ENCODE measurements around the gene PHC2. TPM values are rescaled to one million over a fixed set of nuclear protein-coding genes. Genes with fewer than 3 reads are reported as not detected.

Gene PHC2
- polyA plus RNA-seq, 3 donors = 107 to 121 (median 111) TPM

DNA sequence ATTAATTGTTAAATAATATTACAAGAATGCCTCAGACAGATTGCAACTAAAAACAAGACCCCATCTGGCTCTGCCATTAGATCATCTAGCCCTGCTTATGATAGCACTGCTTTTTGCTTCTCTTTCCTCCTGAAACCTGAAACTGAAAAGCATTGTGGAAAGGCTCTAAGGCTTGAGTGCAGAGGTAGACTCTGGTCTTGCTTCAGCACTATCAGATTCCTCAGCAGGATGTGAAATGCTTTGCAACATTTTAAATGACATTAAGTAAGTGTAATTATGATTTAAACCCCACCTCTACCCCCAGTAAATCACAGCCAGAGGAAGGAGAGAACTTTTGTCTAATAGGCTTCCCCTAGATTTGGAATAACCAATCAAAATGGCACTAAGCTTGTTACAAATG lies 32.9 kb downstream of the PHC2 start:
- no peak for DNase-seq (ENCODE audit: extremely low read depth in 1 of 11, low read depth in 9 of 11, low spot score in 4 of 11)

DNA sequence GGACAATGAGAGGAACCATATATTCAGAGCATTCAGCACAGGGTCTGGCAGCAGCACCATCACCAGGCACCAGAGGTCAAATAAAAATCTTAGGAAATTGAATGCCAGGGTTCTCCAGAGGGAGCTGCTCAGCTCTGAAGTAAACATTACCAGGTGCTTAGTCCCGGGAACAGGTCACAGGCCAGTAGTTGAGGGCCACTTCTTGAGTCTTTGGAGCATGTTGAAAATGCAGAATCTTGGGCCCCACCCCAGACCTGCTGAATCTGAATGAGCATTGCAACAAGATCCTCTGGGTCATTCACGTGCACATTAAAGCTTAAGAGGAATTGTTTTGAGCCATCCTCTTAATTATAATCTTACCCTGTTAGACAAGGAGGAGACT lies 33.8 kb downstream of the PHC2 start:
- DNase-seq (ENCODE audit: extremely low read depth in 1 of 11, low read depth in 9 of 11, low spot score in 4 of 11) = no peak

DNA sequence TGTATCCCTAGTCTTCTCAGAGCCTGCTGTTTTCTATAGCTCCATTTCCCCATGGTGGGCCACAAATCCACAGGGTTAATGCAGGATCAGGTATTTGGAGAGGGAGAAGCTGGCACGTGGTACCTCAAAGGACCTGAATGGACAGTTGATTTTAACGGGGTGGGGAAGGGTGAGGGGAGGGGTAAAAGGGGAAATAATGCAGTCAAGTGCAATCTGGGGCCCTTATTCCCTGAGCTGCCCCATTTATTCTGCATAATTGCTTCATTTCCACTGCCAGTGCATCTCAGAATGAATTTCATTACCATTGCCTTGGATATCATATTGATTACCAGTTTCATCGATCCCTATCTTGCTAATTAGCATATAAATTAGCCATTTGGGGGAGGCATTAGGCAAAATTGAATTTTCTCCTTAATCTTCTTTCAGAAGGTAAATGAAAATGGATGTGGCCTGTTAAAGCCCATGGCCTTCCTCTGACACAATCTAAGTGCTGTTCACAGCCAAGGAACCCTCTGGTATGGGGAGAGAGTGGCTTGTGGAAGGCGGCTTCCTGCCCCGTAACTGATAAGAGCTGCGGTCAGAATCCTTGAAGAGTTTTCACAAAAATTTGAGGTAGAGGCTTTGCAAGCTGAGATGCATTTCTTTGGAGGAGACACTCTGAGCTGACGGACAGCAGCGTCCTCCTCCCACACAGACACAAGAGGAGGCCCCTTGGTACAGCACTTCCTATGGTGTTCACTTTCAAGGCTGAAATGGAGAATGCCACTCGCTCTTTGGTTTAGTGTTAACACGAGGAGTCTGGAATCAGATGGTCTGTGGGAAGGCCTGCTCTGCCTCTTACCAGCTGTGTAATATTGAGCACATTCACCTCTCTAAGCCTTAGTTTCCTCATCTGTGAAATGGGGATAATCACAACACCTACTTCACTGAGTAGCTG lies 34.4 kb downstream of the PHC2 start:
- no peak for DNase-seq (ENCODE audit: extremely low read depth in 1 of 11, low read depth in 9 of 11, low spot score in 4 of 11)

DNA sequence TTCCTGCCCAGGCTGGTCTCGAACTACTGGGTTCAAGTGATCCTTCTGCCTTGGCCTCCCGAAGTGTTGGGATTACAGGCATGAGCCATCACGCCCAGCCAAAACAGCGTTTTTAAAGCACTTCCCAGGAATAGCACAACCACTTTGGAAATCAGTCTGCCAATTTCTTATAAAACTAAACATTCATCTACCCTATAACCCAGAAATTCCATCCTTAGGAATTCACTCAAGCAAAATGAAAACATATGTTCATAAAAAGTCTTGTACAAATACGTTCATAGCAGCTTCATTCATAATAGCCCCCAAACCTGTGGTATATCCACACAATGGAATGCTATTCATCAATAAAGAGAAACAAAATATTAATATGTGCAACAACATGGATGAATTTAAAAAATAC lies 36.1 kb downstream of the PHC2 start:
- no peak for DNase-seq (ENCODE audit: extremely low read depth in 1 of 11, low read depth in 9 of 11, low spot score in 4 of 11)

DNA sequence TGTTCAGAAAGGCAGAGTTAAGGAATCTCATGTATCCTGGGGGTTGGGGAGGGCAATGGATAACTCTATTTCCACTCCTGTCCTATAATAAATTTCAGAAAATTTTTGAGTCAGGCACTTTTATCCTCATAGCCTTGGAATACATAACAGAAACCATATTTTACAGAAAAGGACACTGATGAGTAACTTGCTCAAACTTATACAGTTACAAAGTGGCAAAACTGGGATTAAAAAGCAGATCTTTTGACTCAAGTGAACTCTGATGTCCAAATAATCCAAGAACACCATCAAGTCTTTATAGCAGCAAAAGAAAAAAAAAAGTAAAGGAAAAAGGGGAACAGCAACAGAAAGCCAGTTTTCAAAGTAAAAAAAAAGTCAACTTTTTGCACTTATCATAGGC lies 36.9 kb downstream of the PHC2 start:
- DNase-seq (ENCODE audit: extremely low read depth in 1 of 11, low read depth in 9 of 11, low spot score in 4 of 11) = no peak

DNA sequence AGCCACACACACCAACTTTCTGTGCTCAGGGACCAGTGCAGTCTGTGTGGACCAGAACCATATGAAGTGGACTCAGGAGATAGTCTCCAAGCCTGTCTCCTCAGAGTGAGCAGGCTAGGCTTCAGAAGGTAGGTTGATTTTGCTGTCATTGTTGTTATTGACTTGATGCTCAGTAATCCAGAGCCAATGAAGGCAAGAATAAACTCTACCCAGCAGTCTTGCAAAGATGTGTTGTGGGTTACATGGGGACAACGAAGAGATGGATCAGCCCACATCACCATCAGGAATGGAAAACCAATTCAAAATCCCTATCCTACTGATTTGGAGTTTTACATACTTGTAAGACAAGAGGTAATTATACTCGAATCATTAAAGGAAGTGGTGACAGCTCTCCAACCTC lies 37.4 kb downstream of the PHC2 start:
- DNase-seq (ENCODE audit: extremely low read depth in 1 of 11, low read depth in 9 of 11, low spot score in 4 of 11) = no peak

DNA sequence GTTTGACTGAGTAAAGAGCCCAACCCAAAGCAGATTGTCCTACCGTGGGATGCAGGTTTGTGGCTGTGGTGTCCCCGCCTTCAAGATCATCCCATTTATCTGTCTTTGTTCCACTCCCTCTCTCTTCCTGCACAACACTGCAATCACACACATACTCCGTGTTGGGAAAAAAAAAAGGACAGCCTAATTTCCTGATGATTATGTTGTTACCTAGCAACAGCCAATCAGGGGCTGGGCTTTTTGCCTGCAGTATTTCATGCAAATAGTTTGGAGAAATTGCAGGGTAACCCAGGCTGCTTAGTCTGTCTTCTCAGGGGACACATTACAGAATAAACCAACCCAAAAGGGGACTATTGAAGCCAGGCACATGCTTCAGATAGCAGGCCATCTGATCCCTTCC lies 38.3 kb downstream of the PHC2 start:
- peak in 4 of 11 donors; percentile 49 to 73 (median 68) for DNase-seq (ENCODE audit: extremely low read depth in 1 of 11, low read depth in 9 of 11, low spot score in 4 of 11)

DNA sequence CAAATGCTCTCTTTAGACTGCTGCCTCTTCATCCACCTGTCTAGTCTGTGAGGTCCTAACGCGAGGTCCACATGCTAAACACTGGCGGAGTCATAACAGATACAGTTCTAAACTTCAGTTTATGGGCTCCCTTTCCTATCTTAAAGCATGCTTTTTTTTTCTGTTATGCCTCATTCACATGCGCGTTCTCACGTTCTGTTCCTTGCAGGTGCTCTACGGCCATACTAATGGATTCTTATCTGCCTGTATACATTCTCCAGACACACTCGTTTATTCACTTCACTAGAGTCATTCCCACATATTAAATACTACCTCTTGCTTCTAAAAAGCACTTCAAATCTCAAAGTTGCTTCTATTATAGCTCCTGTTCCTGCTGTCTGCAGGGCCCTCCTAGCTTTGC lies 38.7 kb downstream of the PHC2 start:
- no peak for DNase-seq (ENCODE audit: extremely low read depth in 1 of 11, low read depth in 9 of 11, low spot score in 4 of 11)

DNA sequence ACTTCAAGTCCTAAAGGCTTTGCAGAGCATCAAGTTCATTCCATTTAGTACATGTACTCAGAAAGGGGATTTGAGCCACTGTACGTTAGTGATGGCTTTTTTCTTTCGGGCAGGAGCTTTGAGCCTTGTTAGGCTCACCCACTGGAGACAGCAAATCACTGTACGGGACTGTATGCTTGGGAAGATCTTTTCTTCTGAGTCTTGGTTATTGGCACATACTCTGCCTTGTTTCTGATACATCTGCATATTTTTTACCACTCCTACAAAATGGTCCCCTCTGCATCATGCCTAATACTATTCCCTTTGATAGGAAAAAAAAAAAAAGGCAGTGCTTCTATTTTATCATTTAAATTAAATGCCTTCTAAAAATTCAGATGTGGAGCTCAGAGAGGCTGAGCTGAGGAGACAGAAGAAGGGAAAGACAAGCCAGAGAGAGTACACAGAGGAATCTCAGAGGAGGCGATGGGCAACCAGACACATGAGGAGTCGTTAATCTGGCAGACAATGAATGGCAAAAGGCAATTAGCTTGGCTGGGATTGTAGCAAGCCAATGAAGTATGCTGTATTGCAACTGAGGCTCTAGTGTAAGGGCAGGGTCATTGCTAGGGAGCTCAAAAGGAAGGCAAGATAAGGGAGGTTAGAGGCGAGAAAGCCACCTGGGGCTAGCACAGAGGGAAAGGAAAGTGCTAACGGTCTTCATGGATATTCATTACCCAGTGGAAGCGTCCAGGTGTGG lies 39.4 kb downstream of the PHC2 start:
- DNase-seq (ENCODE audit: extremely low read depth in 1 of 11, low read depth in 9 of 11, low spot score in 4 of 11) = no peak

DNA sequence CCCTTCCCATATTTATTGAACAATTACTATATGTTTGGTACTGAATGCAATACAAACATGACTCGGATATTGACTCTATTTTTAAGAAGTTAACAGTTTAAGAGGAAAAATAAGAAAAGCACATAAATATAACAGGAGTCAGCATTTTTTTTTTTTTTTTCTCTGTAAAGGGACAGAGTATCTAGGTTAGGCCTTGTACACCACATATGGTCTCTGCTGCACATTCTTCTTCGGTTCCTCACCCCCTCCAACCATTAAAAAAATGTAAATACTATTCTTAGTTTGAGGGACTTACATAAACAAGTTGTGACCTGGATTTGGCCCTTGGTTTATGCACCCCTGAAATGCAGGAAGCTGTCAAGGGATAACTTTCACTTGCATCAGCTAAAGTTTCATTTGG lies 40.4 kb downstream of the PHC2 start:
- DNase-seq (ENCODE audit: extremely low read depth in 1 of 11, low read depth in 9 of 11, low spot score in 4 of 11) = no peak

DNA sequence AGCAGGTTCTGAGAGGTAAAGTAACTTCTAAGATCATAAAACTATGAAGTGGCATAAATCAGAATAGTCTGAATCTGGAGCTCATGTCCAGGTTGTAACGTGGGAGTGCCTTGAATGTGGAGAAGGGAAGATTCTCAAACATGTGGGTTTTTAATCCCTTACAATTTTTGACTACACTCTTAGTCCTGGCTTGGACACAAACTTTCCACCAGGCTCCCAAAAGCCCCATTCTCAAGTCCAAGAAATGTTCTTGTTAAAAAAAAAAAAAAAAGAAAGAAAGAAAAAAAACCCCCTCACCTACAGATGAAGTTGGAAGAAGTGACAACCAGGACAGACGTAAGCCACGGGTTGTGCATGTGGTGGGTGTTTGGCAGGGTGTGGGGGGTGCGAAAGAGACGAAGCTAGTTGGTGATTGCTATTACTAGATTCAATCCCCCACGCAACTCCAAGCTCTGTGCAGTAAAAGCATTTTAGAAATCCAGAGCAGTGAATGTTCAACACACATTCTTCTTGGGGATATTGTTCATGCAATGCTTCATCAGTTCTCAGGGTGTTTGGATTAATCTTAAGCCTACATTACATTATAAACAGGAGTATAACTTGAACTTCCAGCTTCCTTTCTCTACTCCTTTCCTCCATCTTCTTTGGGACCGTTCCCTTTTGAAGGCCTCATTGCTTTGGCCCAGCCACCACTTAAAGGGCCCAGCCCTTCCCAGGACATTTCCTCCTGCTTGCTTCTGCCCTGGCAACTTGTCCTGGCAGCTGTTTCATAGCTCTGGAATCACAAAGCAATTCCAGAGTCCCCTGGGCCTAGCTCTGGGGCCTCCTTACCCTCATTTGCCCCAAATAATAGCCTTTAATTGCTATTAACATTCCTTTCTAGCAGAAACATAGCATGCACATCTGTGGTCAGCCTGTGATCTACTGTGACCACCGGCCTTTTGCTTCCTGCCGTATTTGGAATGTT lies 41.8 kb downstream of the PHC2 start:
- DNase-seq (ENCODE audit: extremely low read depth in 1 of 11, low read depth in 9 of 11, low spot score in 4 of 11) = peak in 1 of 11 donors; percentile 37

DNA sequence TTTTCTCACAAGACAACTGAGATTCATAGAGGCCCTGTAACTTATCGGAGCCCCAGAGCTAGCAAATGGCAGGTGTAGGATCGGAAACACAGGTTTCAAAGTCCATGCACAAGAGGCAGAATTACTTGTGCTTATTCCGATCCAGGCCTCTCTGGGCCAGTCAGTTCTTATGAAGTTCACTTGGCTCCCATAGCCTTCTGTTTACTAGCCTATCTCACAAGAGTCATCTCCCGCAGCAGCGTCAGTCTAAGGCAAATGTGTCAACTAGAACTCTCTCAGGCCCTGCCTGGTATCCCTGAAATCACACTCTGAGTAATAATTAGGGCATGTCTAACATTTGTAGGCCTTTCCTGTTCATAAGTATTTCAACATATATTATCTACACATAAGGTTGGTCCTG lies 43.3 kb downstream of the PHC2 start:
- no peak for DNase-seq (ENCODE audit: extremely low read depth in 1 of 11, low read depth in 9 of 11, low spot score in 4 of 11)

DNA sequence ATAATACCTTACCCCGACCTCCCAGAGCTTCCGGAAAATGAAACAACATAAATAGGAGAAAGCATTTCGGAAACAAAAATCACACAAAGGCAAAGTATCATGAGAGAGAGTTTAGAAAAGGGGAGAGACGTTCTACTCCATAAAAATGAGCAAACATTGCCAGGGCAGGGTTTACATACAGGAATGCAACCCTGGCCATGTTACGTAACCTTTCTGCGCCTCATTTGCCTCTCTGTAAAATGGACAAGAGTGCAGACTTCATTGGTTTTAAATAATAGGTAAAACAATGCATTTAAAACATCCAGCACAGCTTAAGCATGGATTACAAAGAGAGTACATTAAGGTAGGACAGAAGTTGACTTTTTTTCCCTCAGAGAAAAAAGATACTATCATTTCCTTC lies 45.6 kb downstream of the PHC2 start:
- DNase-seq (ENCODE audit: extremely low read depth in 1 of 11, low read depth in 9 of 11, low spot score in 4 of 11) = no peak

DNA sequence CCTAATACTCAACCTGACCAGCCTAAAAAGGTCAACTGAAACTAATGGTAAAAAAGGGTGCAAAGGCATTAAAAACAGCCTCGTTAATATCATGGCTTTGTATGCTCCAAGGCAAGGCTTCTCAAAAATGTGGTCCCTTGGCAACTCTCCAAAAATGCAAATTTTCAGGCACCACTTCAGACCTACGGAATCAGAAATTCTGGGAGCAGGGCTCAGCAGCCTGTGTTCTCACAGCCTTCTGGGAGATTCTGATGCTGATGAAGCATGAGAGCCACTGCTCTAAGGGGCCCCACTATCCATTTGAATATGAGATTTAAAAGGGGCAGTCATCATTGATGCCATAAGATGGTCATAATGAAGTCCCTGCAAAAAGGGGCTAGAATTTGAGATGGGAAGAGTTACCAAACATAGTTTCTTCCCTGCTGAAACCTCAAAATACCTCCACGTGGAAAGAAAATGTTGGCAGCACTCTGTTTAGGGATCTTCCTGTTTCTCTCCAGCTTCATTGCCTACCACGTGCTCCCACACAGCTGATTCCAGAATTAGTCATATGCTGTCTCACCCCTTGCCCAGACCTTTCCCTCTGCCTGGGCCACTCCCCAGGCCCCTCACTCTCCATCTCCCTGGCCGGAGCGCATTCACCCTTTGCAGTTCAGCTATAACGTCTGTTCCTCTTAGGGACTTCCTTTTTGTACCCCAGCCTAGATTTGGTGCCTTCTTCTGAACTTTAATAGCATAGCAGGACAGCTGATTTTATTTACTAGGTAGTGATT lies 46.7 kb downstream of the PHC2 start:
- DNase-seq (ENCODE audit: extremely low read depth in 1 of 11, low read depth in 9 of 11, low spot score in 4 of 11) = peak in 1 of 11 donors; percentile 51

DNA sequence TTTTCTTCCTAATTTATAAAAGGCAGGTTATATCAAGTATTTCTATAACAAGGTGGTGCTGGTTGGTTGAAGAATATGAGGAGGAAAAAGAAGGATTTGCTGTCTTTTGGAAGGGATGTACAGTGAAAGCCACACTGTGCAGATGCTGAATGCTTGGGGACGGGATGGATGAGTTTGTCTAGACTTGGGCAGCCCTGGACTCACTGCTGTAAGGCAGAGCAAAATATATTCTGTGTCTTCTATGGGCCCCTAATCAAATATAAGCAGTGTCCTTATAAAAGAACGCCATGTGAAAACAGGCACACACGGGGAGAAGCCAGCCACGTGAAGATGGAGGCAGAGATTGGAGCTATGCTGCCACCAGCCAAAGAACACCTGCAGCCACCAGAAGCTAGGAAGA lies 47.4 kb downstream of the PHC2 start:
- no peak for DNase-seq (ENCODE audit: extremely low read depth in 1 of 11, low read depth in 9 of 11, low spot score in 4 of 11)

DNA sequence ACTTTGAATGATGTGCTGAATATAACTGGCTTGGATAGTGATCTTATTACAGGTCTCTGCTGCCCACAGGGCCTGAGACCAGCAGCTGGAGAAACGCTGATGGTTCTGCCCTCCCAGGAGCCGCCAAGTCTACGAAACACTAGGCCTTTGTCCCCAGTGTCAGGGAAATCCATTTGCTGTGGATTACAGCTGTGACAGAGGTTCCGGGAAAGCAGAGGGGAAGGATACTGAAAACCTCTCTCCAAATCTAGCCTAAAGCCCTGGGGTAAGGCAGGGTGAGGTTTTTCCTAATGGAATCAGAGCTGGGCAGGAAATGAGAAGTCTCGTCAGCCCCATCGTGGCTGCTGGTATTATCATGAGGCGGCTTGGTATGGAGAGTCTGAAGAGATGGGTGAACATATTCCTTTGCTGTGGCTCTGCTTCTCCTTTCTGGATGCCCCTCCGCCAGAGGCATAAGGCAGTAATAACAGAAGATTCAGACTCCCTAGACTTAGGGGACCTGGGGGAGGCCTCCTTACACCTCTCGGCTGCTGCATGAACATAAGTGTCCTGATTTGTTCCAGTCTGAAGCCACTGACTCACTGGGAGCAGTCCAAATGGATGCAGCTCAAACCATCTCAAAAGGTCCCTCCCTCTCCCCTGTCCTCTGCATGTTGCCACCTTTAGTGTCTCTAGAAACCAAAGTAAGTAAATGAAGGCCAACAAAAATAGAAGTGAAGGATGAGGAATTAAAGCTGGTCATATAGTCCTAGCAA lies 48.1 kb downstream of the PHC2 start:
- no peak for DNase-seq (ENCODE audit: extremely low read depth in 1 of 11, low read depth in 9 of 11, low spot score in 4 of 11)

DNA sequence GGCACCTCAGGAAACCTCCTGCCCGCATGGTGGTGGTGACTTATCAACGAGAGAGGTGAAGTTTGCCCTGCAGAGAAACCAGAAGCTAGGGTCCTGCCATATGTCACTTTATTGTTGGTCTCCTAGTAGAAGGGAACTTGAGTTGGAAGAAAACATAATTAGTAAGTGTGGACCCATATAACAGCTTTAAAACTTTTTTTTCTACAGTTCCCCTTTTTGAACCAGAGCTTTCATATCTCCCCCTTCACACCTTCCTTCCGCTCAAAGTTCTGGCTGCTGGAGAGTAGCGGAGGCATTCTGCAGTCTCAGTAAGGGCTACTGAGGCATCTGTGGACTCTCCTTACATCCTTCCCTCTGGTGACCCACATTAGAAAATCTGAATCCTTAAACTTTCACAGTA lies 48.9 kb downstream of the PHC2 start:
- DNase-seq (ENCODE audit: extremely low read depth in 1 of 11, low read depth in 9 of 11, low spot score in 4 of 11) = no peak

DNA sequence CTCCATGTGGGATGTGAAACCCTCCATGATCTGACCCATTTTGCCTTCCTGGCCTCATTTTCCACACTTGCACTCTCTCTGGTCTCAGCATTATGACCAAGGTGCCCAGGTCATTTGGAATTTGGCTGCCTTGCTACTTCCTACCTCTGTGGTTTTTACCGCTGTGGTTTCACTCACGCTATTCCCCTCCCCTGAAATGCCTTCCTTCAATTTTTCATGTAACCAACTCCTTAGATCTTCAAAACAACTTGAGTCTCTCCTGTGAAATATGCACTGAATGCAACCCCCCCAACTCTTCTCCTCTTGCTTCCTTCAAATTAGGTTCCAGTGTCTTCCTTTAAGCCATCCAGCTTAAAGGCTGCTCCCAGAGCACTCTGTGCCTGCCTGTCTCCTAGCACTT lies 50.1 kb downstream of the PHC2 start:
- no peak for DNase-seq (ENCODE audit: extremely low read depth in 1 of 11, low read depth in 9 of 11, low spot score in 4 of 11)

All from renal cortex interstitium (tissue), 11 donors.